Activated CD8-positive, alpha-beta memory T cell treated with anti-CD3 and anti-CD28 coated beads for 24 hours (primary cell): Measurements from ENCODE around the gene TACC2.
"Not testable (repeated sequence)": the region's sequence is repeated elsewhere in the genome, so short reads cannot be mapped to it uniquely, and the experiment has no call there.

Experiments
- DNase-seq: peaks from one replicate; pipeline ENCODE4 v3.0.0-alpha.2; 2020

Gene TACC2

GRCh38 chr10:121988361-121989324 lies at the start of gene TACC2:
Gene TACC2, plus strand, starts transcription at chr10:121989163. Its CDS starts 32,819 bp downstream, at chr10:122021982.
- DNase-seq: no peak

GRCh38 chr10:121941532-121941931 lies 47.4 kb upstream of the TACC2 start:
- DNase-seq: no peak

GRCh38 chr10:121942749-121943416 lies 46.1 kb upstream of the TACC2 start:
- DNase-seq: no peak

- DNase-seq: no peak
Measured at GRCh38 chr10:121947343-121948330, 41.3 kb upstream of the TACC2 start.

- no peak for DNase-seq
Measured at GRCh38 chr10:121949049-121949448, 39.9 kb upstream of the TACC2 start.

- DNase-seq: no peak
Measured at GRCh38 chr10:121949451-121949850, 39.5 kb upstream of the TACC2 start.

GRCh38 chr10:121952226-121952625 lies 36.7 kb upstream of the TACC2 start:
- no peak for DNase-seq

- DNase-seq: no peak
Measured at GRCh38 chr10:121956111-121957061, 32.6 kb upstream of the TACC2 start.

- no peak for DNase-seq
Measured at GRCh38 chr10:121959671-121960070, 29.3 kb upstream of the TACC2 start.

- no peak for DNase-seq
Measured at GRCh38 chr10:121961456-121961855, 27.5 kb upstream of the TACC2 start.

- no peak for DNase-seq
Measured at GRCh38 chr10:121965996-121966395, 23.0 kb upstream of the TACC2 start.

- DNase-seq: not testable (repeated sequence)
Measured at GRCh38 chr10:121969086-121969485, 19.9 kb upstream of the TACC2 start.

GRCh38 chr10:121974019-121974534 lies 14.9 kb upstream of the TACC2 start:
- DNase-seq: no peak

GRCh38 chr10:121974535-121975294 lies 14.2 kb upstream of the TACC2 start, which contains the start of gene NSMCE4A:
Gene NSMCE4A, minus strand, starts transcription at chr10:121975217. Its CDS starts 52 bp downstream, at chr10:121975165.
- peak; percentile 90 for DNase-seq

- DNase-seq: no peak
Measured at GRCh38 chr10:121975295-121976086, 13.5 kb upstream of the TACC2 start.

GRCh38 chr10:121976607-121977006 lies 12.4 kb upstream of the TACC2 start:
- DNase-seq: no peak

- DNase-seq: no peak
Measured at GRCh38 chr10:121978511-121978910, 10.5 kb upstream of the TACC2 start.

- no peak for DNase-seq
Measured at GRCh38 chr10:121981346-121981745, 7.6 kb upstream of the TACC2 start.

- DNase-seq: no peak
Measured at GRCh38 chr10:121983852-121984251, 5.1 kb upstream of the TACC2 start.
